Stimulated activated CD4-positive, alpha-beta T cell treated with anti-CD3 and anti-CD28 coated beads, Interleukin-1b, Interleukin-23, amount 100 ng/mL, for 48 hours (primary cell): Measurements from ENCODE around the gene NRF1.
A peak's percentile ranks its signal among the peaks of the same experiment; 100 is the strongest.
"Not testable (repeated sequence)": the region's sequence is repeated elsewhere in the genome, so short reads cannot be mapped to it uniquely, and the experiment has no call there.

Experiments used
- DNase-seq: peaks from one replicate; pipeline ENCODE4 v3.0.0-alpha.2; 2020

The NRF1 gene

GRCh38 chr7:129649128-129649690 is 37.7 kb downstream of the NRF1 start:
- no peak for DNase-seq

- no peak for DNase-seq
Measured at GRCh38 chr7:129650056-129650758, 38.7 kb downstream of the NRF1 start.

- peak; percentile 18 for DNase-seq
Measured at GRCh38 chr7:129652914-129653313, 41.4 kb downstream of the NRF1 start.

- DNase-seq, result no peak
Measured at GRCh38 chr7:129655811-129656210, 44.3 kb downstream of the NRF1 start.

- DNase-seq, result peak; percentile 39
Measured at GRCh38 chr7:129657363-129657762, 45.8 kb downstream of the NRF1 start.

- not testable (repeated sequence) for DNase-seq
Measured at GRCh38 chr7:129659907-129660306, 48.4 kb downstream of the NRF1 start.

GRCh38 chr7:129661645-129662182 is 50.2 kb downstream of the NRF1 start:
- DNase-seq, result no peak

- DNase-seq, result not testable (repeated sequence)
Measured at GRCh38 chr7:129663240-129663639, 51.7 kb downstream of the NRF1 start.

GRCh38 chr7:129664029-129665012 is 52.8 kb downstream of the NRF1 start:
- DNase-seq, result no peak

- DNase-seq, result no peak
Measured at GRCh38 chr7:129665013-129665401, 53.5 kb downstream of the NRF1 start.

GRCh38 chr7:129667116-129667515 is 55.6 kb downstream of the NRF1 start:
- DNase-seq, result no peak

- no peak for DNase-seq
Measured at GRCh38 chr7:129667551-129667950, 56.0 kb downstream of the NRF1 start.

- DNase-seq, result no peak
Measured at GRCh38 chr7:129669901-129670300, 58.4 kb downstream of the NRF1 start.

GRCh38 chr7:129670656-129671055 is 59.1 kb downstream of the NRF1 start:
- DNase-seq, result no peak

- DNase-seq, result no peak
Measured at GRCh38 chr7:129671266-129671665, 59.7 kb downstream of the NRF1 start.

GRCh38 chr7:129674475-129674874 is 63.0 kb downstream of the NRF1 start:
- not testable (repeated sequence) for DNase-seq

GRCh38 chr7:129675521-129675920 is 64.0 kb downstream of the NRF1 start:
- DNase-seq, result no peak

GRCh38 chr7:129676017-129676897 is 64.7 kb downstream of the NRF1 start:
- DNase-seq, result no peak

GRCh38 chr7:129677796-129678195 is 66.3 kb downstream of the NRF1 start:
- DNase-seq, result no peak

- no peak for DNase-seq
Measured at GRCh38 chr7:129678606-129679005, 67.1 kb downstream of the NRF1 start.

- DNase-seq, result no peak
Measured at GRCh38 chr7:129680400-129680799, 68.9 kb downstream of the NRF1 start.

- no peak for DNase-seq
Measured at GRCh38 chr7:129684777-129685176, 73.3 kb downstream of the NRF1 start.
